Neural cell (in vitro differentiated cells): Measurements from ENCODE around the gene NCR2.

Experiments
- POLR2AphosphoS5 ChIP-seq: IDR thresholded peaks from 2 replicates; pipeline ENCODE4 v1.6.1; 2012
- RAD21 ChIP-seq: fragments of 450-650 bp; conservative IDR thresholded peaks from 2 replicates; pipeline ENCODE4 v1.6.1; 2014; ENCODE audit warnings: antibody characterized with exemption, mild to moderate bottlenecking, moderate library complexity
- TF ChIP-seq, protein P1 (sequence below): fragments of 450-650 bp; IDR thresholded peaks from 2 replicates; pipeline ENCODE4 v1.5.1; 2014; ENCODE audit warnings: antibody characterized with exemption, mild to moderate bottlenecking, moderate library complexity; ENCODE audit not compliant: poor library complexity, severe bottlenecking

DNA sequence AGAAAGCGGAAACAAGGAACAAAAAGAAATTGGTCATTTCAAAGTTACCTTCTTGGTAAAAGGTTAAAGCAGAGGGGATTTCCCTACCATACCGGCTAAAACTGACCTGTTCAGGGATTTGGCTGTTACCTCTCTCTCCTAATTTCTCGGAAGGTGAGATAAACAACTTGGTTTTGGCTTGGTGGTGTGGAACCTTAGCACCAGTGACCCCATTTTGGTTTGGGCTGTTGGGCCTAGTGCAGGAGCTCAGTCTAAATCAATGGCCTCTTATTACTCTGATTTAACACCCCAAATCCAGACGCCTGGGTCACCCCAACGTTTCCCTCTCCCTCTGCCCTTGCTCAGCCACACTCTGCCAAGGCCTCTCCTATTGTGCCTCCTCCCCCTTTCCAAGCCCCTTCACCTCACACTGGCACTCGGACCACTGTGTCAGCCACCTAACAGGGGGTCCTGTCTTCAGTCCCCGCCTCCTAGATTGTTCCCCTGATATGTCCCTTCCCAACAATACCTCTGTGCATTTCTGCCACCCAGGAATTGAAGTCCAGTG, 8.3 kb downstream of the NCR2 start:
- TF ChIP-seq, protein P1, sequence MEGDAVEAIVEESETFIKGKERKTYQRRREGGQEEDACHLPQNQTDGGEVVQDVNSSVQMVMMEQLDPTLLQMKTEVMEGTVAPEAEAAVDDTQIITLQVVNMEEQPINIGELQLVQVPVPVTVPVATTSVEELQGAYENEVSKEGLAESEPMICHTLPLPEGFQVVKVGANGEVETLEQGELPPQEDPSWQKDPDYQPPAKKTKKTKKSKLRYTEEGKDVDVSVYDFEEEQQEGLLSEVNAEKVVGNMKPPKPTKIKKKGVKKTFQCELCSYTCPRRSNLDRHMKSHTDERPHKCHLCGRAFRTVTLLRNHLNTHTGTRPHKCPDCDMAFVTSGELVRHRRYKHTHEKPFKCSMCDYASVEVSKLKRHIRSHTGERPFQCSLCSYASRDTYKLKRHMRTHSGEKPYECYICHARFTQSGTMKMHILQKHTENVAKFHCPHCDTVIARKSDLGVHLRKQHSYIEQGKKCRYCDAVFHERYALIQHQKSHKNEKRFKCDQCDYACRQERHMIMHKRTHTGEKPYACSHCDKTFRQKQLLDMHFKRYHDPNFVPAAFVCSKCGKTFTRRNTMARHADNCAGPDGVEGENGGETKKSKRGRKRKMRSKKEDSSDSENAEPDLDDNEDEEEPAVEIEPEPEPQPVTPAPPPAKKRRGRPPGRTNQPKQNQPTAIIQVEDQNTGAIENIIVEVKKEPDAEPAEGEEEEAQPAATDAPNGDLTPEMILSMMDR, result no peak
- TF ChIP-seq RAD21 (no peak), POLR2AphosphoS5 (no peak)
